NK-92 (cell line): ENCODE data around the gene DUSP14.

Experiments
- DNase-seq: peaks from one replicate; lab custom pipeline; 2025; ENCODE audit not compliant: unreplicated experiment; lab: John Stamatoyannopoulos, UW

DUSP14 gene

DNA sequence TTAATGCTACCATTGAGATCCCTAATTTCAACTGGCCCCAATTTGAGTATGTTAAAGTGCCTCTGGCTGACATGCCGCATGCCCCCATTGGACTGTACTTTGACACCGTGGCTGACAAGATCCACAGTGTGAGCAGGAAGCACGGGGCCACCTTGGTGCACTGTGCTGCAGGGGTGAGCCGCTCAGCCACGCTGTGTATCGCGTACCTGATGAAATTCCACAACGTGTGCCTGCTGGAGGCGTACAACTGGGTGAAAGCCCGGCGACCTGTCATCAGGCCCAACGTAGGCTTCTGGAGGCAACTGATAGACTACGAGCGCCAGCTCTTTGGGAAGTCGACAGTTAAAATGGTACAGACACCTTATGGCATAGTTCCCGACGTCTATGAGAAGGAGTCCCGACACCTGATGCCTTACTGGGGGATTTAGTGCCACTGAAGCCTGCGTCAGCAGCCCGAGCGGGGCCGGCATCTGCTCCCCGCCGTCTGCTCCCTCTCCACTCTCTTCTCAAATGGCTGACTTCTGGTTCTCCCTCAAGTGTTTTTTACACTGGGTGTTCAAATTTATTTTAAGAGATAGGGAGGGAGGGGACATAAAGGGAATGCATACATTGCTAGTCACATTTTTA, 22.9 kb downstream of the DUSP14 start:
- DNase-seq = no peak

DNA sequence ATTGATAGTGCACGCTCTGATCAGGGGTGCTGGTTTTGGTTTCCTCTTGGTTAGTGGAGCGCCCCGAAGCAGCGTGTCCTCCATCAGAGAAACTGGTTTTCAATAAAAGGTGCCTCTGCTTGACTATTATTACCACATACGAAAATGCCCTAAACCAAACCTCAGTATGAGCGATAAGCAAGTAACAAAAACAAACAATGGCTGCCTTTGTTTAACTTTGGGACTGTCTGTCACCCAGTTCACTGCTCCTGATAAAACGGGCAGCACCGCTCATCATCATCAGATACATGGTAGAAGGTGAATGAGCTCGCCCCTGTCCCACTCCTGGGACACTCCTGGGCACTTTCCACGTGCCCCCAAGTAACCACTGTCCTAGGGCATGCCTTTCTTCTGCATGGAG, 24.0 kb downstream of the DUSP14 start:
- no peak for DNase-seq

DNA sequence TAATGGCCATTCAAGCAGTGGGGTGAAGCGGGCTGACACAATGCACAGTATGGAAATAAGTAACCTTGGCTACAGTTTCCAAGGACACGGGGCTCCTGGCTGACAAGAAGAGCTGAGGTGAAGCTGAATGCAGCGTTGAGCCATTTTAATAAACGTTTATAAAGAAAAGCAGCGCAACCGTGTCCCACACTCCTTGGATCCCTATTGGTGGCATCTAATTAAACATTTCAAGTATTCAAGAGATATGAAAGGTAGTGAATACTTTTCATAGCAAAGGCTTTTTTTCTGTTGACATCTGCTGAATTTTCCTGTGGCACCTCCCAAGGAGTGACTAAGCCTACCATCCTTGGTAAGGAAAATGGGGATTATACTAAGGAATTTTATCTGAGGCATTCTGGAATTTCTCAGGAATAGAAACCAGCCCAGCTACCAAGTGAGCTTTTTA, 26.5 kb downstream of the DUSP14 start:
- no peak for DNase-seq

DNA sequence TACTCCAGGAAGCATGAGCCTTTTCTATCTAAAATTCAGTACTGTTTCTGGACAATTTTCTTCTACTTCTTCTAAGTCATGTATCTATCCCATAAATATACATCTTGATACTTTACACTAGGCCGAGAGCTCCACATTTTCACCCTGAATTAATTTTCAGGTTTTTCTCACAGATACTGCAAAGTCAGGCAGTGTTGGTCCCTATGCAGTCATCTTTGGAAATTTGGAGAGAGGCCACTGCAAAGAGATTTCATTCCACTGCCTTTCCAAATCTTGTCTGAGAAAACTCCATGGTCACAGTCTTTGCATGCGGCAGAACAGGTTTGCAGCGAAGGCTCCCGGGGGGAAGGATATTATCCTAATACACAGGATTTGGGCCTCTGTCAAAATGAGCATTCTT, 28.2 kb downstream of the DUSP14 start:
- no peak for DNase-seq

DNA sequence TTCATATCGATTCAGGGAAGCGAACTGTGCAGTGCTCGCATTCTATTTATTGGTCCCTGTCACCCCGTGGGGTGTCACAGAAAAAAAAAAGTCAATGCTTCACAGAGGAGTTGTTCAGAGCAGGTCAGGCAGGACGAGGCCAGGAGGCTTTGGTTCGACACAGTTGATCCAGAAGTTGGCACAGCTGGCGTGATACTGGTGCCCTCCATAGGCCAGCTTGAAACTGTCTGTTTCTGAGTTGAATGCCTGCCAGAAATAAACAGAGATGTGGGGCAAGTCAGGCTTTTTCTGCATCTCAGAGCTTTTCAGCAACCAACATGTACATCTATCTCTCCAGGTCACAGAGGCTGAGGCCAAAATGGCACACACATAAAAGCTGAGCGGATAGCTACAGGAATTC, 29.1 kb downstream of the DUSP14 start:
- no peak for DNase-seq

DNA sequence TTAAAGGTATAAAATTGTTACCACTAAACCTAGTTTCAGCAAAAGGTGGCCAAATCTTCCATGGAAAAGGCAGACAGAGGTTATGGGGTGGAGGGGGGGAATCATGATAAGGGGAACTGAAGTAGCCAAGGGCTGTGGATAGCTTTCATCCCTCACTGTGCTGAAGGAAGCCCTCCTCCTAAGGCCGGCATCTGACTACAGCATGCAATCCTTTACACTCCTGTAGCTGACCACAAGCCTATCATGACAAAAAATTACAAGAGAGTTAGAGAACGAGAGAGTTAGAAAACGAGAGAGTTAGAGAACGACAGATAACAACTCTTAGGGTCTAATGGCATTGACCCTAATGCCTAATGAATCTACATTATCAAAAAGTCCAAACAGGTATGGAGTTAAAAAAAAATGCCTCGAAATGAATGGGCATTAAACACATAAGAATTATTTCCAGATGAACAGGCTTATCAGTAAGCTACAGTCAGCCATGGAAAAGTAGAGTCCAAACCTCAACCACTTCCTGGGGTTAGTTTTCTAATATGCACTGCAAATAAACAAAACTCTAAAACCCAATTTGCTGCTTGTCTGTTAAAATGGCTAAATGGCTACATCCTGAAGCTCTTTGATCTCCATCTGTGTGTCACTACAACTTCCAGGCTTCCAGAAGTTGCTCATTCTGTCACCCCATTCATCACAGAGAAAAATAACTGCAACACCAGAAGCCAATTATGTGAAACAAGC, 29.7 kb downstream of the DUSP14 start:
- DNase-seq = no peak

DNA sequence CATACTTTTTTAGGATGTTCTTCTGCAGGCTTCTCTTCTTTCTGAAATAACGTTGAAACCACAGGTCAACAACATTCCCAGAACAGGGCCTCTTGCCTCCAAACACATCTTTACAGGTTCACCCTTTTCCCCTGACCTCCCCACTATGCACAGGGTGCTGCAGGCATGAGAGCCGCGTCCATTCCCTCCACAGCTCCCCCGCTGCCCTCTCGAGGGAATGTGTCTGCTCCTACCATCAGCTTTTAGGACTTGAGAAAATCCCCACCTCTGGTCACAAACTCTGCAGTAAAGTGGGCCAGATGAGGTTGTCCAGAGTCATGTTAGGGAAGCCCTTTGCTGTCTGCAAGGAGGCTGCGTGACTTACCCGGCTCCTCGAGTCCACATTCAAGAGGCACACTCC, 30.5 kb downstream of the DUSP14 start:
- DNase-seq = no peak

DNA sequence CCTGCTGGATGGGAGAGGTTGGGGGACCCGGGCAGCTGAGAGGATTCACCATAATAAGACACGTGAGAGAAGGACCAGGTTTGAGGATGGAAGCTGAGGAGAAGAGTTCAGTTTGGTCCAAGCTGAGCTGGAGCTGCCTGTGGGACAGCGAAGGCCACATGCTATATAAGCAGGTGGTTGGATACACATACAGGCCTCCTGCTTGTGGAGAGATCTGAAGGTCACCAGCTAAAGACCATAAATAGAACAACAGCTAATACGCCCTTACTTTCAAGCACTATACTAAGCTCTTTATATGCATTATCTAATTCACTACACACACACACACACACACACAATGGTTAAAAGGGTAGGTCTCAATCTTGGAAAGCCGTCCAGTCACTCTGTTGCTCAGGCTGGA, 32.1 kb downstream of the DUSP14 start:
- no peak for DNase-seq

DNA sequence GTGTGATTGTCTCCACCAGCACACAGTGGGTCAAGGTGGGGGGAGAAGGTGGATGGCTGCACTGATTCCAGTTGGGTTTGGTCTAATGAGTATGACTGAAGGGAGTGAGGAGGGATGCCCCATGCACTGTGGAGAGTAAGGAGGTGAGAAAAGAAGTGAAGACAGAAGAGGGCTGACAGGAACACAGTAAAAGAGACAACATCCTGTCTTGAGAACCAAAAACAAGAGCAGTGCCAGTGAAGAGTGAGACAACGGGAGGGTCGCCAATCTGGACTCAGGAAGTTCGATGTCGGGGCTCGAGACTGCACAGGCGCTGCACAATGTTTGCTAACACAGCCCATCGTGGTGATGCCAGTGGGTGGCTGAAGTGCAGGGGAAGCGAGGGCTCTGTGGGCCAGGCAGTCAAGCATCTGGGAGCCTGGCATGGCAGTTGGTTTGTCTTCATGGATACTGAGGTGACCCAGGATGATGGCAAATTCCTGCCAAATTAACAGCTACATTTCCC, 34.1 kb downstream of the DUSP14 start:
- DNase-seq = no peak

DNA sequence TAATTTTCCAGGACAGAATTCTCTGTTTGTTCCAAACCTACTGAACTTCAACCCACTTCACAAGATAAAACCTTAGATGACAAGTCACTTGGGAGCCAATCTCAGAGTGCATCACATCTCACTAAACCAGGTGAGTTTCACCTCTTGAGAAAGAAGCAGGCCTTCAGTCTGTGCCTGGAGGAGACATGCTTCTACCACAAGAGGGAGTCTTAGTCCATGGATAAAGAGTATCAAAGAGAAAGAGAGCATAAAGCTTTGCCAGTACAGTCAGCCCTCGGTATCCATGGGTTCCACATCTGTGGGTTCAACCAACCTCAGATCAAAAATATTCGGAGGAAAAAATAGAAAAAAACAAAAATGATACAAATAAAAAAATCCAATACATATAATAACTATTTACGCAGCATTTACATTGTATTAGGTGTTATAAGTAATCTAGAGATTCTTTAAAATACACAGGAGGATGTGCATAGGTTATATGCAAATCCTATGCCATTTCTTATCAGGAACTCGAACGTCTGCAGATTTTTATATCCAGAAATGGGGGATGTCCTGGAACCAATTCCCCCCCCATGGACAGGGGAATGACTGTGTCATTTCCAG, 37.7 kb downstream of the DUSP14 start:
- no peak for DNase-seq

DNA sequence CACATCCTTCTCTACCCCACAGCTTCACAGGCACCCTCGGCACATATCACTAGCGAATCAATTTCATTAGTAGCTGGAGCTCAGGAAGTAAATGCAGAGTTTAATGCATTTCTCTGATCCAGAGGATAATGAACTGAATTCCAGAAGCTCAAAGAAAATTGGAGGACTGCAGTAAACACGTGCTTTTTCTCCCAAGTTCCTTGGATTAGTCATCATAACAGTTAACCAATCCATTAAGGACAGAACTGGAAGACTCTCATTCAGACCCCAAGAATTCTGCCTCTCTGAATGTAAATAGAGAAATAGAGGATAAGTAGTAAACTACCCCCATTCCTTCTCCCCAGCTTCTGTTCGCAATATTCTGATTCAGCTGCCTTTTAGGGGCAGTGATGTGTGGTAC, 40.7 kb downstream of the DUSP14 start:
- no peak for DNase-seq

DNA sequence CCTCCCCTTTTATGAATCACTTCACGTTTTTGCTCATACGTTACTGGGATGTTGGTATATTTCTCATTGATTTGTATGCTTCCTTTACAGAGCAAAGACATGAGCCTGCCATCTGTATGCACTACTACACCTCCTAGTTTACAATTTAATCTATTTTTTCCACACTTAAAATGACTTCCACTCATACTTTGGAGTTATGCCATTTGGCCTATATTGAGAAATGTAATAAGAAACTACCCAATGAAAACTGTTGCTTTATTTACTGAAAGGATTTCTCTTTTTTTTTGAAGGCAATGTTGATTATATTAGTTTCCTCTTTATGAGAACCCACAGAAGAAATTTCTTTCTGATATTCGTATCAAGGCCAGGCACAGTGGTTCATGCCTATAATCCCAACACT, 43.1 kb downstream of the DUSP14 start:
- DNase-seq = no peak

DNA sequence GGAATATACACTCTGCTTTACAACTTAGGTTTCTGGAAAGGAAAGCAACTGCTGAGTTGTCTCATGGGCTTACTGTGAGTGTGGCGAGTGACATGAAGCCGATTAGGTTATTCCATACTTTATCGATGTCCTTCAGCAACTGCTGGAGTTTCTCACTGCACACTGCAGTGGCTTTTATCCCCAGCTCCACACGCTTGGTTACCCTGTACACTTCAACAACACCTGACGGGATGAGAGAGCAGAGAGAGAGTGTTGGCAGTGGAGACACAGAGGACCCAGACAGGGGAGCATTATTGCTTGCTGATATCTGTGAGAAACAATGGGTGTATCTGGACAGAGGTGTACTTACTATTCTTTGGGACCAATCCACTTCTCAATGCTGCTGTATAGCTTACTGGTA, 46.2 kb downstream of the DUSP14 start:
- no peak for DNase-seq

DNA sequence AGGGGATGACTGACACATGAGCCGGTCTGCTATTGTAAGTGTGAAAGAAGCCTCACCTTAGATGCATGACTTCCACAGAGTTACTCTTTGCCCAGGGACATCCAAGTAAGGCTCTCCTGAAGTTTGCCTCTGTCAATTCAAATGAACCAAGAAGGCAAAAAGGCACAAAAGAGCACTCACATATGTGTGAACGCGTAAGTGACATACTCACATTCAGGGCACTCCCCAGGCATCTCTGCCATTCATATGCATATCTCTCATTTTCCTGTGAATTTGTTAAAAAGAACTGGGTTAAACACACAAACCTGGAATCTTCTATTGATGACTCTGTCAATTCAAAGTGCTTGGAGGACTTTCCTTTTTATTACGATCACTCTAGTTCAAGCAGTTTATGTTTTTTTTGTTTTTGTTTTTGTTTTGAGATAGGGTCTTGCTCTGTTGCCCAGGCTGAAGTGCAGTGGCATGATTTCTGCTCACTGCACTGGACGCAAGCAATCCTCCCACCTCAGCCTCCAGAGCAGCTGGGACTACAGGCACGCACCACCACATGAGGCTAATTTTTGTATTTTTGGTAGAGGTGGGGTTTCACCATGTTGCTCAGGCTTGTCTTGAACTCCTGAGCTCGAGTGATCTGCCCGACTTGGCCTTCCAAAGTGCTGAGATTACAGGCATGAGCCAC, 49.4 kb downstream of the DUSP14 start:
- no peak for DNase-seq

DNA sequence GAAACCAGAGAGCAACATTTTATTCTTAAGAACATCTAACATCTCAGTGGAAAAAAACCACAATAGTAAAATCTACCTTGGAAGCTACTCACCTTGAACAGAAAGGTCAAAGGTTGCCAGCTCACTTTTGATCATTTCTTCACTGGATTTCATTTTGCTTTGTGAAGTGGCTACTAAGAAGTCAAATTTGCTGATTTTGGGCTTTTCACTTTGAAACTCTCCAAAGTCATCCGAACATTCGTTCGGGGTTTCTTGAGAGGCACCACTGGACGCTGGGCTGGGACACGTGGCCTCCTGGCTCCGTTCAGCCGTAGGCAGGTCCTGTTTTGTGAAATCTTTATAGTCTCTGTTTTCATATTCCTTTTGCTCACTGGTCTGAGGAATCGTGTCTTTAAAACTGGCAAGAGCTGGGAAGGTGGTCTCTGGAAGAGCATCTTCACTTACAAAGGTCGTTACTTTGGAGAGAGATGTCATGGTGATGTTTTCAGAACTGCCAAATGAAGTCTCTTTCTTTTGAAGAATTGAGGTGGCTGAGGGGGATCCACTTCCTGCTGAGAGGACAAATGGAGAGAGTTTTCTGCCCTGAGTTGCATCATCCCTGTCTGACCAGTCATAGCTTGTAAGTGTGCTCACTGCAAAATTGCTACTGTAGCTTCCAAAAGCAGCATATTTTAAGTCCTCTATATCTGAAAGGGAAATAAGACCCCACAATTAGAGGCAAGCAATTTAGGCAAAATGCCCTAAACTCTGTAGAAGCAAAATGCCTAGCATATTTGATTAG, 52.4 kb downstream of the DUSP14 start:
- DNase-seq = no peak

DNA sequence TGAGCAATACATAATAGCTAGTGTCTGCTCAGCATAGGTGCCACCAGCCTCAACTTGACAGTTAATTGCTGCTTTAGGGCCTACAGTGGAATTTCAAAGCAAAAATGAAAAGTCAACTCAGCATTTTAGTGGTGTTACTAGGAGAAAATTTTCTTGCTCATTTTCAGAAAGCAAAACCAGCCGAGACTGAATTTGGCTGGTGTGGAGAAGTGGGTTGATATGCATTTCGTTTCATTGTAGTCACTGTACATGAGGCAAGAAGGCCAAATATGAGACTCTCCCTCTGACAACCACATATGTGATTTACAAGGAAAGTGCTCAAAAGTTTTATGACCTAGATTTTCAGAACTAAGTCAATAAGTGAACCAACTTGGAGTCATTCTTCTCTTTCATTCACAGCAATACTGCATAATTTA, 54.0 kb downstream of the DUSP14 start:
- DNase-seq = no peak

DNA sequence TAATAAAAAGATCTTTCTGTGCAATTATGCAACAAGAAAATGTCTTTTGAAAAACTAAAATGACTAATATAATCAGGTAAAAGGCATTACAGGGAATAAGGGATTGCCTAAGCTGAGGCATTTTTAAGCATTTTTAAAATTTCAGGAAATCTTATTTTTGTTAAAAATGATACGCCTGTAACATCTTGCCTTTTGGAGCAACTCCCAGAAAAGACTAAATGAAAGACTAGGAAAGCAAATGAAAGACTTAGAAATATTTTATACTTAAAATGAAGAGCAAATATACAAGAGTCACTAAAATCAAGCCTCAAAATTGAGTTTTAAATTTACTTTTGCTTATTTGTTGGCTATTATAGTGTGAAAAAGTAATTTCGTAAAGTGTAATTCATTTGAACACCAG, 55.8 kb downstream of the DUSP14 start:
- no peak for DNase-seq

DNA sequence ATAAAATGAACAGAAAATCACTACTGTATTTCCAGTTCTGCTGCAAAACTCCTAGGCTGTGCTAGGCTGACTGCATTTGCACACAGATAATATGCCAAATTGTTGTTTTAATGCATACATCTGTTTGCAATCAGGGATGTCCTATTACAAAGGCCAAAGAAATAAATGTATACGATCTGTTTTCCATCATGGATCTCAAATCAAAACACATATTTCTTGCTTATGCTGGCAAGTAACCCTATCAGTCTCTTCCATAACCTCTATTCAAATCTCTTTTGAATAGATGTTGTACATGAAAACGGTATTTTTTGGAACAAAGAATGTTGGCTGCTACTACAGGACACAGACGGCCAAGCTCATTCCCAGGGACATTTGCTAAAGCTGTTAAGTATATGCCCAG, 56.6 kb downstream of the DUSP14 start:
- DNase-seq = no peak

DNA sequence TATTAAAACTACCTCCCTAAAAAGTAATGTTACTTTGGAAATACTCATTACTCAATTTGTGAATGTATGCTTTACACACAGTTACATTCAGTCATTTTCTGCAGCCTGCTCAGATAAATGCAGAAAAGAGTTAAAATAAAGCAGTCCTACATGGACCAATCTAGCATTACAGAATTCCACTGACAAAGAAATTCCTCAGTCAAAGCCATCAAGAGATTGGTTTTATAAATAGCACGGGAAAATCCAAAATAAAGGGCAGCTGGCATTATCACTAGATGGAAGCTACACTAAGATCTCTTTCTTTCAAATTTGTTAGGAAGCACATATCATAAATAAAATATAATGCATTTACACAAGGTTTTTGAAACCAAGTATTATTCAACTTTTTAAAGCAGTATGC, 58.3 kb downstream of the DUSP14 start:
- DNase-seq = no peak

DNA sequence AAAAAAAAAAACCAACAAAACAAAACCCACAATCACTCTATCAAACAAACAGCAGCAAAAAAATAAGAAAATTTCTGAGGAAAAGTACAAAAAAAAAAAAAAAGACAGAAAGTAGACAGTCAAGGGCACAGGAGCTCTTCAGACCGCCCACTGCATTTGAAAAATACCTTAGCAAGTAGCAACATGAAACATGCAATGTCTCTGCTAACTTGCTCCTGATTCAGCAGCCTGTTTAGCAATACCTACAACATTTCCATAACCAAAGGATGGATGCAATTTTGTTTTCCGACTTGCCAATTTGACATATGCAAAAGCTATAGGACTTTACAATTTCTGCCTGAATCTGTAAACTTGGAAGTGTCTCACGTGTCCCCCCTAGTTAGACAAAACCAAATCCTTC, 62.1 kb downstream of the DUSP14 start:
- DNase-seq = no peak

DNA sequence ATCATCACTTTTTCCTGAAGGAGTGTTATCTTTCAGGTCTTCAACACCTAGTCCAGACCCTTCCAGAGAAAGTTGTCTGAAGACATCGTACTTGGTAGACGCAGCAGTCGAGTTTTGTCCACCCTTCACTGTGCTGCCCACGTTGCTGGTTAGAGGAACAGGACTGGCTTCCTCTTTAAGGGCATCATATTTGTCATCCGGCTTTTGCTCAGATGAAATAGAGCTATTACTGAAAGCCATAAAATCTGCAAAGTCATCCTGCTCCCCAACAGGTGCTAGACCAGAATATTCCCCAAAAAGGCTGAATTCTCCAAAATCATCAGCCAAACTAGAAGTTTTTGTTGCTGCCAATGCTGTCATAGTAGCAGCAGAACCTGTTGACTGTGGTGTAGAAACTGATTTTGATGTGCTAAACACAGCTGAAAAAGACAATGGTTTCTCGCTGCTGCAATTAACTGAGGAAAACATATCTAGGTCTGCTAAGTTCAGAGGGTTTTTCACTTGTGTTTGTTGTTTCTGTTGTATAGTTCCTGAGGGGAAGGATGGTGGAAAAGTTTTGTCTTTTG, 63.8 kb downstream of the DUSP14 start:
- no peak for DNase-seq
